A549 (cell line): ENCODE measurements around the gene DST. TPM values are rescaled to one million over a fixed set of nuclear protein-coding genes. Genes with fewer than 3 reads are reported as not detected.

Experiments
- ATAC-seq, 2 experiments: fragments of 200-7000 bp in 1 of 2; fragments of >200 bp in 1 of 2; cut with Nextera tagmentation in 1 of 2; cut with Tn5 transposase in 1 of 2; 3 replicates each; pipeline versions ENCODE4 v1.8.0 to v1.9.1; 2018 to 2020; ENCODE audit warnings: mild to moderate bottlenecking in 1 of 2, moderate library complexity in 1 of 2
- CTCF ChIA-PET: fragments of 300-600 bp; sonication (Branson Sonifier 250); formaldehyde crosslinking; extraction: SDS; loops from one replicate; lab custom pipeline; 2021; ENCODE audit warnings: antibody characterized with exemption, inconsistent platforms; lab: Yijun Ruan, JAX
- POLR2A ChIA-PET: fragments of 350-600 bp; formaldehyde crosslinking; extraction: SDS; loops from one replicate; lab custom pipeline; 2021; ENCODE audit warnings: antibody characterized with exemption, inconsistent platforms; lab: Yijun Ruan, JAX
- DNase-seq, 2 experiments: peaks; one replicate each; pipeline versions ENCODE4 v3.0.0 to v3.0.0-alpha.2; 2011 to 2016; ENCODE audit warnings: low read depth in 1 of 2, low spot score in 1 of 2
- FAIRE-seq: peaks from 2 replicates; lab custom pipeline; 2011; peaks lifted over from hg19 to GRCh38; lab: Jason Lieb, UNC
- H3K27ac ChIP-seq, 2 experiments: fragments of >200 bp; sonication (Bioruptor Twin); formaldehyde crosslinking; 3 replicates each; pipeline ENCODE4 v1.5.1; 2016 to 2017
- H3K4me1 ChIP-seq: fragments of >200 bp; sonication (Bioruptor Twin); formaldehyde crosslinking; 3 replicates; pipeline ENCODE4 v1.6.1; 2016
- H3K4me2 ChIP-seq: fragments of >200 bp; sonication (Bioruptor Twin); formaldehyde crosslinking; 3 replicates; pipeline ENCODE4 v1.6.1; 2016
- H3K4me3 ChIP-seq: fragments of >200 bp; sonication (Bioruptor Twin); formaldehyde crosslinking; 3 replicates; pipeline ENCODE4 v1.5.1; 2016
- H3K9me3 ChIP-seq: fragments of >200 bp; sonication (Bioruptor Twin); formaldehyde crosslinking; 3 replicates; pipeline ENCODE4 v1.6.1; 2016
- CEBPB ChIP-seq, 2 experiments: fragments of >200 bp in 1 of 2; sonication (Bioruptor Twin) in 1 of 2; formaldehyde crosslinking in 1 of 2; IDR thresholded peaks; 2 replicates each; pipeline ENCODE4 v1.6.1; 2012 to 2016
- ESRRA ChIP-seq: fragments of 150-350 bp; IDR thresholded peaks from 2 replicates; pipeline ENCODE4 v1.6.1; 2014; ENCODE audit warnings: mild to moderate bottlenecking, low read length, borderline replicate concordance
- FOSB ChIP-seq: fragments of 250-450 bp; sonication (Bioruptor Pico); IDR thresholded peaks from 2 replicates; pipeline ENCODE4 v1.5.0; 2020; ENCODE audit warnings: mild to moderate bottlenecking, moderate library complexity
- FOSL2 ChIP-seq, 2 experiments: fragments of 450-650 bp in 1 of 2; fragments of >200 bp in 1 of 2; sonication (Bioruptor Twin) in 1 of 2; formaldehyde crosslinking; IDR thresholded peaks; 2 replicates each; pipeline versions ENCODE4 v1.5.0 to v1.6.1; 2016 to 2020; ENCODE audit warnings: mild to moderate bottlenecking in 1 of 2, moderate library complexity in 1 of 2
- HDAC2 ChIP-seq: fragments of 200-600 bp; sonication (generic); IDR thresholded peaks from 2 replicates; pipeline ENCODE4 v1.6.1; 2016
- JUN ChIP-seq, 2 experiments: fragments of >200 bp; sonication (Bioruptor Twin); formaldehyde crosslinking; IDR thresholded peaks; 2 replicates in 1 of 2; 3 replicates in 1 of 2; pipeline ENCODE4 v1.6.1; 2016 to 2017
- RARB ChIP-seq: fragments of 250-450 bp; sonication (Bioruptor Pico); IDR thresholded peaks from 2 replicates; pipeline ENCODE4 v1.8.0; 2021; ENCODE audit warnings: mild to moderate bottlenecking, moderate library complexity
- RFX5 ChIP-seq: fragments of 450-650 bp; IDR thresholded peaks from 2 replicates; pipeline ENCODE4 v1.7.1; 2014; ENCODE audit warnings: antibody characterized with exemption, mild to moderate bottlenecking, moderate library complexity
- SMC3 ChIP-seq: fragments of >200 bp; sonication (Bioruptor Twin); formaldehyde crosslinking; IDR thresholded peaks from 3 replicates; pipeline ENCODE4 v1.6.1; 2018; ENCODE audit warnings: inconsistent platforms
- TFCP2L1 ChIP-seq: fragments of 250-450 bp; sonication (Bioruptor Pico); IDR thresholded peaks from 2 replicates; pipeline ENCODE4 v1.5.0; 2021; ENCODE audit warnings: mild to moderate bottlenecking
- TP53 ChIP-seq: fragments of 250-450 bp; sonication (Bioruptor Pico); IDR thresholded peaks from 2 replicates; pipeline ENCODE4 v1.5.0; 2021; ENCODE audit warnings: mild to moderate bottlenecking, moderate library complexity
- whole genome bisulfite sequencing: methylation state at CpG from one replicate; pipeline ENCODE4 v1.1.6; 2017; ENCODE audit errors: missing lambda C conversion rate; 5-methylcytosine and 5-hydroxymethylcytosine counted together
- polyA plus RNA-seq, 4 experiments: library from polyadenylated mRNA; depleted of rRNA in 3 of 4; stranded (reverse); fragments of >200 nt; fragmentation: RNase III in 1 of 4; extraction: RNeasy Plus Mini Kit Qiagen cat#74134 plus additional on column Dnase treatment in 1 of 4; gene quantifications; 2 replicates in 3 of 4; 3 replicates in 1 of 4; pipeline ENCODE4 v1.2.3, GENCODE V29; 2011 to 2017
- TF ChIP-seq, protein P1 (sequence below): fragments of 200-600 bp; sonication (generic); IDR thresholded peaks from 2 replicates; pipeline ENCODE4 v1.6.1; 2016; ENCODE audit warnings: antibody characterized with exemption, mild to moderate bottlenecking, moderate library complexity
- TF ChIP-seq, protein P2 (sequence below): fragments of >200 bp; sonication (Bioruptor Twin); formaldehyde crosslinking; IDR thresholded peaks from 3 replicates; pipeline ENCODE4 v1.6.1; 2016
- TF ChIP-seq, protein P3 (sequence below): fragments of >200 bp; sonication (Bioruptor Twin); formaldehyde crosslinking; IDR thresholded peaks from 3 replicates; pipeline ENCODE4 v1.5.1; 2016
- TF ChIP-seq, protein P4 (sequence below): fragments of 250-450 bp; sonication (Bioruptor Pico); IDR thresholded peaks from 2 replicates; pipeline ENCODE4 v1.5.0; 2020; ENCODE audit warnings: low read depth, mild to moderate bottlenecking, moderate library complexity

DST gene
- polyA plus RNA-seq, 2 of the 4 experiments (the other 2 are of a cell fraction) = 32.4 to 99.0 TPM

DNA sequence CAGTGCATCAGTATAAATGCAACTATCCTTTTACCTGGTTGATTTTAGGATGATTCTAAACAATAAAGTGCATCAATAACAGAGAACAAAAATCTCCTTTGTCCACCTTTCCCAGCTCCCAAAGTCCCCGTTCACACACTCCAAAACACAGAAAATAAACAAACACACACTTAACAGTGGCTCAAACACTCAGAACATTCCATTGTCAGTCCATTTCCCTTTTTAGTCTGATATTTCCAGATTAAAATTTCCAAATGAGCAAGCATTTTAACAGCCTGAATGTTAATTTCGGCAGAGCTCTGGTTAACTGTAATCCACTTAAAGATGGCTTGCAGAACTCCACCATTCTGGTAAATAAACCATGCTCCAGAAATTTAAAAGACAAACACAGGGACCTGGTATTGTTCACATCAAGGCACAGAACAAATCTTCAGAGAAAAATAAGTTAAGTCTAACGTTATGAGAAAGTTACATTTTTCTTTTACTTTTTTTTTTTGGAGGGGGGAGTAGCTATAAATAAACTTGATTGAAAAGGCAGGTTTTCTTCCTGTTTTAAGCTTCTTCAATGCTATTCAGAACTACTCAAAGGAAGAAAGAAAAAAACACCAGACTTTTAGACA lies 100.8 kb downstream of the DST start:
- ATAC-seq = no peak
- H3K4me2 ChIP-seq = peak overlapping the region; percentile 86
- H3K27ac ChIP-seq = peak overlapping the region; percentile 73 to 92
- H3K9me3 ChIP-seq = no peaks in the 10 kb centered on the region
- no peak for FAIRE-seq
- TF ChIP-seq, protein P1, sequence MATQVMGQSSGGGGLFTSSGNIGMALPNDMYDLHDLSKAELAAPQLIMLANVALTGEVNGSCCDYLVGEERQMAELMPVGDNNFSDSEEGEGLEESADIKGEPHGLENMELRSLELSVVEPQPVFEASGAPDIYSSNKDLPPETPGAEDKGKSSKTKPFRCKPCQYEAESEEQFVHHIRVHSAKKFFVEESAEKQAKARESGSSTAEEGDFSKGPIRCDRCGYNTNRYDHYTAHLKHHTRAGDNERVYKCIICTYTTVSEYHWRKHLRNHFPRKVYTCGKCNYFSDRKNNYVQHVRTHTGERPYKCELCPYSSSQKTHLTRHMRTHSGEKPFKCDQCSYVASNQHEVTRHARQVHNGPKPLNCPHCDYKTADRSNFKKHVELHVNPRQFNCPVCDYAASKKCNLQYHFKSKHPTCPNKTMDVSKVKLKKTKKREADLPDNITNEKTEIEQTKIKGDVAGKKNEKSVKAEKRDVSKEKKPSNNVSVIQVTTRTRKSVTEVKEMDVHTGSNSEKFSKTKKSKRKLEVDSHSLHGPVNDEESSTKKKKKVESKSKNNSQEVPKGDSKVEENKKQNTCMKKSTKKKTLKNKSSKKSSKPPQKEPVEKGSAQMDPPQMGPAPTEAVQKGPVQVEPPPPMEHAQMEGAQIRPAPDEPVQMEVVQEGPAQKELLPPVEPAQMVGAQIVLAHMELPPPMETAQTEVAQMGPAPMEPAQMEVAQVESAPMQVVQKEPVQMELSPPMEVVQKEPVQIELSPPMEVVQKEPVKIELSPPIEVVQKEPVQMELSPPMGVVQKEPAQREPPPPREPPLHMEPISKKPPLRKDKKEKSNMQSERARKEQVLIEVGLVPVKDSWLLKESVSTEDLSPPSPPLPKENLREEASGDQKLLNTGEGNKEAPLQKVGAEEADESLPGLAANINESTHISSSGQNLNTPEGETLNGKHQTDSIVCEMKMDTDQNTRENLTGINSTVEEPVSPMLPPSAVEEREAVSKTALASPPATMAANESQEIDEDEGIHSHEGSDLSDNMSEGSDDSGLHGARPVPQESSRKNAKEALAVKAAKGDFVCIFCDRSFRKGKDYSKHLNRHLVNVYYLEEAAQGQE = no peak
- TF ChIP-seq RFX5 (no peak), ESRRA (no peak), FOSB (CRISPR knock-in tag) (no peak), JUN (IDR thresholded peaks at IDR 0.05) (no peak)
- TF ChIP-seq, protein P2, sequence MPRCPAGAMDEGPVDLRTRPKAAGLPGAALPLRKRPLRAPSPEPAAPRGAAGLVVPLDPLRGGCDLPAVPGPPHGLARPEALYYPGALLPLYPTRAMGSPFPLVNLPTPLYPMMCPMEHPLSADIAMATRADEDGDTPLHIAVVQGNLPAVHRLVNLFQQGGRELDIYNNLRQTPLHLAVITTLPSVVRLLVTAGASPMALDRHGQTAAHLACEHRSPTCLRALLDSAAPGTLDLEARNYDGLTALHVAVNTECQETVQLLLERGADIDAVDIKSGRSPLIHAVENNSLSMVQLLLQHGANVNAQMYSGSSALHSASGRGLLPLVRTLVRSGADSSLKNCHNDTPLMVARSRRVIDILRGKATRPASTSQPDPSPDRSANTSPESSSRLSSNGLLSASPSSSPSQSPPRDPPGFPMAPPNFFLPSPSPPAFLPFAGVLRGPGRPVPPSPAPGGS = no peak
- CTCF ChIA-PET = interaction anchor here (0.6 to 1.8 kb wide), 13 partner anchors 8 to 184 kb away, joined by 3 to 9 read pairs (median 4); no protein-coding TSS in a partner anchor
- 18% methylated on average over 3 of the region's 3 CpGs for WGBS
- H3K4me1 ChIP-seq = peaks cover 52% of the 10 kb centered on the region
- POLR2A ChIA-PET = interaction anchor here (0.6 to 2.0 kb wide), 6 partner anchors 11 to 171 kb away, joined by 3 to 20 read pairs (median 4); no protein-coding TSS in a partner anchor
- H3K4me3 ChIP-seq = peak overlapping the region; percentile 46
- no peak for DNase-seq

DNA sequence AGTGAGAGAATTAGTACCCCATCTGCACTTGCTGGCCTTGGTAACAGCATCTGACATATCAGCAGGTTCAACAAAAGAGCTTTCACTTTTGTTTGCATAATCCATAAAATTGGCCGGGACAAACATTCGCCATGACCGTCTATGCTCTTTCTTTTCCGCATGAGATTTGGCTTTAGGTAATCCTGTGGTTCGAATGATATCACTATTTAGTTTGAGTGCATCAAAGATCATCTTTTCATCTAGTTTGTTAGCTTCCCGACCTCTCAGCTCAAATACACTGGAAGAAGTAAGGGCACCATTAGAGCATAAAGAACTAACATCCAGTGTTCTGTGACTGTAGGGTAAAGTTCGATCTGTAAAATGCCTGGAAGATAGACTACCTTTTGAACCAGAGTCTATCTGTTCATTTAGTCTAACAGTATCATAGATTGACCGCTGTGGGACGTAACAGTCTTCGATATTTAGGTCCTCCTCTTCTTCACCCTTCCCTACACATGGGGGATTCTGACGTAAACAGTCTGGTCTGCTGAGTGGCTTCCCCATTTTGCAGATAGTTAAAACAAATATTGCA lies 101.6 kb downstream of the DST start:
- ChIA-PET POLR2A (interaction anchor here (2.0 kb wide), 1 partner anchor 16 kb away, joined by 20 read pairs; no protein-coding TSS in a partner anchor), CTCF (no interaction called here)
- DNase-seq = no peak
- H3K4me1 ChIP-seq = peaks cover 46% of the 10 kb centered on the region
- no peaks in the 10 kb centered on the region for H3K9me3 ChIP-seq
- no peak overlapping the region for H3K27ac ChIP-seq
- FAIRE-seq = no peak
- TF ChIP-seq, protein P3, sequence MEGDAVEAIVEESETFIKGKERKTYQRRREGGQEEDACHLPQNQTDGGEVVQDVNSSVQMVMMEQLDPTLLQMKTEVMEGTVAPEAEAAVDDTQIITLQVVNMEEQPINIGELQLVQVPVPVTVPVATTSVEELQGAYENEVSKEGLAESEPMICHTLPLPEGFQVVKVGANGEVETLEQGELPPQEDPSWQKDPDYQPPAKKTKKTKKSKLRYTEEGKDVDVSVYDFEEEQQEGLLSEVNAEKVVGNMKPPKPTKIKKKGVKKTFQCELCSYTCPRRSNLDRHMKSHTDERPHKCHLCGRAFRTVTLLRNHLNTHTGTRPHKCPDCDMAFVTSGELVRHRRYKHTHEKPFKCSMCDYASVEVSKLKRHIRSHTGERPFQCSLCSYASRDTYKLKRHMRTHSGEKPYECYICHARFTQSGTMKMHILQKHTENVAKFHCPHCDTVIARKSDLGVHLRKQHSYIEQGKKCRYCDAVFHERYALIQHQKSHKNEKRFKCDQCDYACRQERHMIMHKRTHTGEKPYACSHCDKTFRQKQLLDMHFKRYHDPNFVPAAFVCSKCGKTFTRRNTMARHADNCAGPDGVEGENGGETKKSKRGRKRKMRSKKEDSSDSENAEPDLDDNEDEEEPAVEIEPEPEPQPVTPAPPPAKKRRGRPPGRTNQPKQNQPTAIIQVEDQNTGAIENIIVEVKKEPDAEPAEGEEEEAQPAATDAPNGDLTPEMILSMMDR = no peak
- TF ChIP-seq FOSL2 (IDR thresholded peaks at IDR 0.05) (no peak), FOSL2 (CRISPR knock-in tag; IDR thresholded peaks at IDR 0.05) (no peak)
- TF ChIP-seq, protein P4, sequence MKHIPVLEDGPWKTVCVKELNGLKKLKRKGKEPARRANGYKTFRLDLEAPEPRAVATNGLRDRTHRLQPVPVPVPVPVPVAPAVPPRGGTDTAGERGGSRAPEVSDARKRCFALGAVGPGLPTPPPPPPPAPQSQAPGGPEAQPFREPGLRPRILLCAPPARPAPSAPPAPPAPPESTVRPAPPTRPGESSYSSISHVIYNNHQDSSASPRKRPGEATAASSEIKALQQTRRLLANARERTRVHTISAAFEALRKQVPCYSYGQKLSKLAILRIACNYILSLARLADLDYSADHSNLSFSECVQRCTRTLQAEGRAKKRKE (CRISPR knock-in tag) = no peak
- WGBS = 82% methylated on average over 11 of the region's 11 CpGs
- peak overlapping the region; percentile 86 for H3K4me2 ChIP-seq
- ATAC-seq = no peak
- no peak overlapping the region for H3K4me3 ChIP-seq

DNA sequence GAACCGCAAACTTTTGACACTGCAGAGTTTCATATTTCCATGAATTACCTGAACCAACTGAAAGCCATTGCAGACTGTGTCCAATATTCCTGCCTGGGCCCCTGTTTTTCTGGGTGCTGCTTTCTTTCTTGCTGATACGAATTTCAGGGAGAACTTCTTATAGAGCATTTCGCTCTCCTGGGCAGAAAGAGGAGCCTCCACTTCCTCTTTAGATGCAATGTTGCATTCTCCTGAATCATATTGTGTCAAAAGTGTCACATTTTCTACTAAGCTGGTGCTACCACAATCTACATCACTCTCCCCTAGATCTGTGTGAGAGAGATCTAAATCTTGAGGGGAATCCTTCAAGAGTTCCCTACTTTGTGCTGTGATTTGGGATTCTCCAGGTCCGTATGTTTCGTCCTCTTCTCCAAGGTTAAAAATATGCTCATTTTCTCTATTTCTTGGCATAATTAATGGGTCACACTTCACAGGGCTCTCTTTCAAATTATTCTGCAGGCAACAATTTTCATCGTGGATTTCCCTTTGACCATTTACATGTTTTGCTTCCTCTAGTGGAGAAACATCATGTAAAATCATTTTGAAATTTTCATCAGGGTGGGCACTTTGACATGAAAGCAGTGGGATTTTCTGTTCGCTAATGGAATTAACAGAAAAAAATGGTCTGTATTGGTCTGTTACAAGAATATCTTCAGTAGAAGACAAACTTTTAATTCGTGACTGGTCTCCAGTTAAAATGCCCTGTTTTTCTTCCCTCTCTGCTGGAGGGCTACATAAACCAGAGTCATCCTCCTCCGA lies 102.3 kb downstream of the DST start:
- DNase-seq (no peak), ATAC-seq (no peak)
- Histone ChIP-seq H3K4me1 (peaks cover 43% of the 10 kb centered on the region), H3K4me3 (no peak overlapping the region)
- TF ChIP-seq SMC3 = no peak
- TF ChIP-seq TP53 (CRISPR knock-in tag) = no peak
- TF ChIP-seq CEBPB (IDR thresholded peaks at IDR 0.05) = no peak
- no peak for TF ChIP-seq RARB (CRISPR knock-in tag)
- no peak for TF ChIP-seq HDAC2
- TF ChIP-seq TFCP2L1 (CRISPR knock-in tag) = no peak
- TF ChIP-seq, all 56 proteins: peak for 0
- POLR2A ChIA-PET = no interaction called here
- peak overlapping the region; percentile 86 for H3K4me2 ChIP-seq
- no peaks in the 10 kb centered on the region for H3K9me3 ChIP-seq
- CTCF ChIA-PET = interaction anchor here (0.6 to 0.9 kb wide), 2 partner anchors 9 to 30 kb away, joined by 3 read pairs; no protein-coding TSS in a partner anchor
- H3K27ac ChIP-seq = no peak overlapping the region
- FAIRE-seq = no peak
- WGBS = 88% methylated on average over 9 of the region's 9 CpGs
